Trophoblast cell (in vitro differentiated cells and primary cell): ENCODE results near the gene EIF3B.

ENCODE experiments used
- DNase-seq, 2 donors: peaks; one replicate each; pipeline ENCODE4 v3.0.0-alpha.2; 2016
- H2AFZ ChIP-seq: 2 replicates; pipeline ENCODE4 v1.6.1; 2013; ENCODE audit warnings: low read length, moderate library complexity, mild to moderate bottlenecking; ENCODE audit not compliant: insufficient read depth, poor library complexity
- H2AK5ac ChIP-seq: 2 replicates; pipeline ENCODE4 v1.6.1; 2013; ENCODE audit warnings: mild to moderate bottlenecking, low read length
- H2BK120ac ChIP-seq: 2 replicates; pipeline ENCODE4 v1.6.1; 2013; ENCODE audit warnings: low read length, mild to moderate bottlenecking, moderate library complexity; ENCODE audit not compliant: insufficient read depth, poor library complexity
- H2BK12ac ChIP-seq: 2 replicates; pipeline ENCODE4 v1.6.1; 2013; ENCODE audit warnings: mild to moderate bottlenecking, low read length, moderate library complexity
- H2BK5ac ChIP-seq: 2 replicates; pipeline ENCODE4 v1.6.1; 2013; ENCODE audit warnings: low read length, low read depth, moderate library complexity, mild to moderate bottlenecking; ENCODE audit not compliant: poor library complexity
- H3K14ac ChIP-seq: 2 replicates; pipeline ENCODE4 v1.6.1; 2013; ENCODE audit warnings: mild to moderate bottlenecking, low read length
- H3K18ac ChIP-seq: 2 replicates; pipeline ENCODE4 v1.6.1; 2013; ENCODE audit warnings: mild to moderate bottlenecking, low read length
- H3K23ac ChIP-seq: 2 replicates; pipeline ENCODE4 v1.6.1; 2013; ENCODE audit warnings: low read length
- H3K27ac ChIP-seq: 2 replicates; pipeline ENCODE4 v1.5.1; 2013; ENCODE audit warnings: low read depth, mild to moderate bottlenecking, inconsistent platforms, low read length, moderate library complexity
- H3K27me3 ChIP-seq: 2 replicates; pipeline ENCODE4 v1.6.1; 2013; ENCODE audit warnings: inconsistent platforms, mild to moderate bottlenecking, low read length, moderate library complexity; ENCODE audit not compliant: insufficient read depth
- H3K36me3 ChIP-seq, 2 experiments: 1 replicate in 1 of 2; 2 replicates in 1 of 2; pipeline ENCODE4 v1.6.1; 2013; ENCODE audit warnings: low read length in 2 of 2, mild to moderate bottlenecking in 2 of 2, moderate library complexity in 1 of 2; ENCODE audit not compliant: insufficient read depth in 2 of 2, control insufficient read depth in 1 of 2
- H3K4ac ChIP-seq: 2 replicates; pipeline ENCODE4 v1.6.1; 2013; ENCODE audit warnings: low read depth, mild to moderate bottlenecking, low read length, moderate library complexity
- H3K4me1 ChIP-seq, 2 experiments: 1 replicate in 1 of 2; 2 replicates in 1 of 2; pipeline ENCODE4 v1.6.1; 2013; ENCODE audit warnings: low read length in 2 of 2, mild to moderate bottlenecking in 2 of 2, moderate library complexity in 1 of 2; ENCODE audit not compliant: insufficient read depth in 2 of 2, control insufficient read depth in 1 of 2
- H3K4me2 ChIP-seq: 2 replicates; pipeline ENCODE4 v1.6.1; 2013; ENCODE audit warnings: inconsistent platforms, mild to moderate bottlenecking, low read length, moderate library complexity
- H3K4me3 ChIP-seq: 2 replicates; pipeline ENCODE4 v1.5.1; 2013; ENCODE audit warnings: mild to moderate bottlenecking, low read depth, low read length, inconsistent platforms
- H3K79me1 ChIP-seq: one replicate; pipeline ENCODE4 v1.6.1; 2013; ENCODE audit warnings: low read length
- H3K79me2 ChIP-seq: 2 replicates; pipeline ENCODE4 v1.6.1; 2013; ENCODE audit warnings: low read length, mild to moderate bottlenecking; ENCODE audit not compliant: control insufficient read depth, insufficient read depth, poor library complexity
- H3K9ac ChIP-seq: 2 replicates; pipeline ENCODE4 v1.6.1; 2013; ENCODE audit warnings: mild to moderate bottlenecking, low read length
- H3K9me3 ChIP-seq: 2 replicates; pipeline ENCODE4 v1.6.1; 2013; ENCODE audit warnings: low read depth, mild to moderate bottlenecking, control low read depth, inconsistent platforms, low read length; ENCODE audit not compliant: insufficient read depth
- H4K12ac ChIP-seq: 2 replicates; pipeline ENCODE4 v1.6.1; 2013; ENCODE audit warnings: low read depth, mild to moderate bottlenecking, low read length, moderate library complexity
- H4K8ac ChIP-seq: 2 replicates; pipeline ENCODE4 v1.6.1; 2013; ENCODE audit warnings: low read depth, mild to moderate bottlenecking, low read length, moderate library complexity
- H4K91ac ChIP-seq: one replicate; pipeline ENCODE4 v1.6.1; 2013; ENCODE audit warnings: low read depth, mild to moderate bottlenecking, low read length, moderate library complexity
- WGBS: extraction: QIAGEN DNeasy Blood & Tissue Kit; methylation state at CpG from one replicate; pipeline ENCODE4 v1.1.7; 2013; ENCODE audit warnings: missing lambda C conversion rate; ENCODE audit not compliant: insufficient read length, insufficient coverage; ENCODE audit errors: extremely low coverage; 5-methylcytosine and 5-hydroxymethylcytosine counted together

The EIF3B gene

DNA sequence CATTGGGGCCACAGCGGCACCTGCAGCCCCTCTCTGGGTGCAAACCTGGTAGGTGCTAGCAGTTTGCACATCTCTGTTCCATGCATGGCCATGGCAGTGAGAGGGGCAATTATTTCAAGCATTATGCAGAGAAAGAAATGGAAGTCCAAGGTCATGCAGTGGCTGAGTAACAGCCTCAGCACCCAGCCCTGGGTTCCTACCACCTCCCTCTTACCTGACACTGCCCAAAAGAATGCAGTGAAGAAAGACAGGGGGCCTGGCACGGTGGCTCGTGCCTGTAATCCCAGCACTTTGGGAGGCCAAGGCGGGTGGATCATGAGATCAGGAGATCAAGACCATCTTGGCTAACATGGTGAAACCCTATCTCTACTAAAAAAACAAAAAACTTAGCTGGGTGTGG, 43.9 kb downstream of the EIF3B start:
- Histone ChIP-seq H4K8ac (no peak overlapping the region), H2AK5ac (no peak overlapping the region), H3K4me2 (no peak overlapping the region), H4K91ac (no peak overlapping the region), H4K12ac (no peak overlapping the region), H3K18ac (no peak overlapping the region), H2BK12ac (no peak overlapping the region), H2BK120ac (no peak overlapping the region), H3K79me2 (peaks cover 2% of the 10 kb centered on the region), H3K4ac (no peak overlapping the region), H3K23ac (no peak overlapping the region), H3K4me1 (peaks cover 5 to 8% of the 10 kb centered on the region in 2 experiments), H3K9me3 (no peaks in the 10 kb centered on the region), H2BK5ac (no peak overlapping the region), H3K9ac (no peak overlapping the region), H3K79me1 (peaks cover 2% of the 10 kb centered on the region), H3K4me3 (no peak overlapping the region), H3K36me3 (no peaks in the 10 kb centered on the region), H3K27me3 (no peaks in the 10 kb centered on the region), H2AFZ (no peak overlapping the region), H3K14ac (no peak overlapping the region), H3K27ac (no peak overlapping the region)
- DNase-seq: no peak
- WGBS: no CpG with 5 or more reads among the region's 4 CpGs

DNA sequence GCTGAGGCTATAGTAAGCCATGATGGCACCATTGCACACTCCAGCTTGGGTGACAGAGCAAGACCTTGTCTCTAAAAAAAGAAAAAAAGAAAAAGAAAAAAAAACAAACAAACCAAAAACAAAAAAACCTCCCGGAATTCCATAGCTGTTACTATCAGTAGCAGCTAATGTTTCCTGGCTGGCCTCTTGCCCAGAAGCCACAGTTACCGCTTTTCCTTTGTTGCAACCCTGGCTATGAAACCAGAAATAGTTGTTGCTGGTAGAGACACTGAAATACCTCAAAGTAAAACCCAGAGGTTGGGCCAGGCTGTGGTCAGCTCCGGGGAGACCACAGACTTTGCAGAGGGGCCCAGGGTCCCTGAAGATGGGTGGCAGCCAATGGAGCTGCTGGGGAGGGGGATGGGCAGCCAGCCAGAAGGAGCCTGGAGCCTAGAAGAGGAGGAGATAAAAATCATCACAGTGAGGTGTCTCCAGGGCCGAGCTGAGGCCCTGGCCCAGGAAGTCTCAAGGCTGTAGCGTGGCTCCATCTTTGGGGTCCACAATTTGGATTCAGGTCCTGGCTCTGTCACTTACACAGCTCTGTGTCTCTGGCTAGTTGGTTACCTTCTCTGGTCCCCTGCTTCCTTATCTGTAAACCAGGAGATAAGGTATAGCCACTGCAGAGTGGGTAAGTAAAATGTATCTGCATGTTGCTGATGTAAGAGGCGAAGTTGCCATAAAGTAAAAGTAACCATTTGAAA, 45.4 kb downstream of the EIF3B start:
- peak overlapping the region; percentile 30 for H2AFZ ChIP-seq
- no peak overlapping the region for H3K18ac ChIP-seq
- peak overlapping the region; percentile 24 for H3K4me2 ChIP-seq
- H3K27ac ChIP-seq: no peak overlapping the region
- peak in 1 of 2 donors; percentile 33 for DNase-seq
- H4K12ac ChIP-seq: no peak overlapping the region
- no peak overlapping the region for H3K4ac ChIP-seq
- H4K8ac ChIP-seq: peak overlapping the region; percentile 61
- peaks cover 8 to 13% of the 10 kb centered on the region in 2 experiments for H3K4me1 ChIP-seq
- no peaks in the 10 kb centered on the region for H3K27me3 ChIP-seq
- H3K79me2 ChIP-seq: peaks cover 9% of the 10 kb centered on the region
- H3K9me3 ChIP-seq: no peaks in the 10 kb centered on the region
- H4K91ac ChIP-seq: no peak overlapping the region
- H3K14ac ChIP-seq: no peak overlapping the region
- H3K79me1 ChIP-seq: peaks cover 7% of the 10 kb centered on the region
- WGBS: no CpG with 5 or more reads among the region's 6 CpGs
- H3K36me3 ChIP-seq: no peaks in the 10 kb centered on the region
- no peak overlapping the region for H2BK5ac ChIP-seq
- H3K4me3 ChIP-seq: no peak overlapping the region
- H2BK12ac ChIP-seq: no peak overlapping the region
- H2BK120ac ChIP-seq: no peak overlapping the region
- H2AK5ac ChIP-seq: no peak overlapping the region
- H3K9ac ChIP-seq: no peak overlapping the region
- H3K23ac ChIP-seq: no peak overlapping the region

DNA sequence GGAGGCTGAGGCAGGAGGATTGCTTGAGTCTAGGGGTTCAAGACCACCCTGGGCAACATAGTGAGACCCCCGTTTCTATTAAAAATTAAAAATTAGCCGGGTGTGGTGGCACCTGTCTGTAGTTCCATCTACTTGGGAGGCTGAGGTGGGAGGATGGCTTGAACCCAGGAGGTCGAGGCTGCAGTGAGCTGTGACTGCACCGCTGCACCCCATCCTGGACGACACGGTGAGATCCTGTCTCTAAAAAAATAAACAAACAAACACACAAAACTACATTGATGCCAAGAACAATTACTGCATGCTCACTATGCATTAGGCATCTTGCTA, 48.0 kb downstream of the EIF3B start:
- peak overlapping the region; percentile 70 for H3K4me3 ChIP-seq
- no CpG with 5 or more reads among the region's 6 CpGs for WGBS

DNA sequence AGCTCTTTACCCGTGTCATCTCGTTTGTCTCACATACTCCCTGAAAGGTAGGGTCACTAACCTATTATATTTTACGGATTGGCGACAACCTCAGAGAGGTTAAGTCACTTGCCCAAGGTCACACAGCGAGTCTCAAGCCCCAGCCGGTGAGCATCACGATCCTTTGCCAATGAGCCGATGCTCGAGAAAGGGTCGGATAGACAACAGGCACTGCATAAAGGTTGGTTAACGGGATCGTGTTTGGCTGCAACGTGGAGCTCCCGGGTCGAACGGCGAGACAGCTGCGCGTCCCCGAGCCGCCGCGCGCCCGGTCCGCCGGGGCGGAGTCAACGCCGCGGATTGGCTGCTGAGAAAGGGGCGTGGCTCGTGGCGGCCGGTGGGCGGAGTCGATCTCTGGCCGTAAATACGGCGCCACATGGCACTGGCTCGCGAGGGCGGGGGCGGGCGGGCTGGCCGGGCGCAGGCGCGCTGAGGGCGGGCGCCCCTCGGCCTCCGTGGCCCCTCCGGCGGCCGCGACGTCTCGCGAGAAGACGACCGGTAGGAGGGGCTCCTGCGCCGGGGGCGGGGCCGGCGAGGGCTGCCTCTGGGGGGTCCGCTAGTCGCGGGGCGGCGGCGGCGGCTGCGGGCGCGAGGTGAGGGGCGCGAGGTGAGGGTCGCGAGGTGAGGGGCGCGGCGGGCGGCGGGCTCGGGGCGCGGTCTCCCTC, 48.5 kb downstream of the EIF3B start, which contains the start of gene CHST12:
Gene CHST12 (plus strand): TSS at position 598 of the 704 bp plus-strand sequence. CDS start 29,029 bp downstream, outside the sequence.
- Histone ChIP-seq H3K27me3 (no peaks in the 10 kb centered on the region), H2AK5ac (peak within 1 kb of the TSS; percentile 18), H3K79me2 (peaks cover 9% of the 10 kb centered on the region), H2AFZ (peak within 1 kb of the TSS; percentile 96), H2BK5ac (peak within 1 kb of the TSS; percentile 35), H4K12ac (peak within 1 kb of the TSS; percentile 91), H4K8ac (peak within 1 kb of the TSS; percentile 92), H3K4me1 (peaks cover 13% of the 10 kb centered on the region in 2 experiments), H3K36me3 (no peaks in the 10 kb centered on the region), H3K18ac (peak within 1 kb of the TSS; percentile 92), H3K27ac (no peak within 1 kb of the TSS), H3K79me1 (peaks cover 7% of the 10 kb centered on the region), H2BK12ac (no peak within 1 kb of the TSS), H3K4me2 (peak within 1 kb of the TSS; percentile 86), H3K9me3 (no peaks in the 10 kb centered on the region), H3K4me3 (peak within 1 kb of the TSS; percentile 96), H2BK120ac (peak within 1 kb of the TSS; percentile 11), H3K14ac (peak within 1 kb of the TSS; percentile 80), H3K23ac (no peak within 1 kb of the TSS), H3K4ac (peak within 1 kb of the TSS; percentile 94), H3K9ac (peak within 1 kb of the TSS; percentile 63), H4K91ac (peak within 1 kb of the TSS; percentile 82)
- peak; percentile 87 to 95 for DNase-seq
- WGBS: no CpG with 5 or more reads among the region's 89 CpGs

More for the DNA sequence above, 48.0 kb downstream of the EIF3B start:
- Histone ChIP-seq H3K79me1 (peaks cover 7% of the 10 kb centered on the region), H4K8ac (no peak overlapping the region), H2BK120ac (no peak overlapping the region), H3K4me2 (peak overlapping the region; percentile 57), H3K9ac (no peak overlapping the region), H3K27ac (no peak overlapping the region), H2AFZ (peak overlapping the region; percentile 82), H3K4ac (no peak overlapping the region), H2BK12ac (no peak overlapping the region), H3K36me3 (no peaks in the 10 kb centered on the region), H3K27me3 (no peaks in the 10 kb centered on the region), H2BK5ac (no peak overlapping the region), H4K91ac (no peak overlapping the region), H3K9me3 (no peaks in the 10 kb centered on the region), H3K79me2 (peaks cover 9% of the 10 kb centered on the region), H4K12ac (no peak overlapping the region), H3K23ac (no peak overlapping the region), H3K14ac (no peak overlapping the region), H3K18ac (no peak overlapping the region), H3K4me1 (peaks cover 13% of the 10 kb centered on the region in 2 experiments), H2AK5ac (no peak overlapping the region)
- DNase-seq: no peak
